ENCODE results near the gene GALNT6.

GRCh38 chr12:51373187-51373586 lies 18.0 kb downstream of the GALNT6 start:
- TF ChIP-seq POLR2A (IDR thresholded peaks at IDR 0.05) (no peak), CTCF (IDR thresholded peaks at IDR 0.05) (no peak)
